Subcutaneous abdominal adipose tissue (tissue), 5 donors: ENCODE data around the gene OR6C1.

Experiments
- H3K27ac ChIP-seq: one replicate; pipeline ENCODE4 v1.7.0; 2013; ENCODE audit warnings: low read depth, mild to moderate bottlenecking, inconsistent platforms, low read length, moderate library complexity
- H3K27me3 ChIP-seq, 5 donors: one replicate each; pipeline ENCODE4 v1.7.0; 2013; ENCODE audit warnings: low read length in 5 of 5, inconsistent platforms in 1 of 5; ENCODE audit not compliant: control insufficient read depth in 5 of 5, insufficient read depth in 4 of 5
- H3K36me3 ChIP-seq, 5 donors: one replicate each; pipeline ENCODE4 v1.7.0; 2013; ENCODE audit warnings: low read length in 5 of 5; ENCODE audit not compliant: control insufficient read depth in 5 of 5, insufficient read depth in 5 of 5
- H3K4me1 ChIP-seq, 5 donors: one replicate each; pipeline ENCODE4 v1.7.0; 2013; ENCODE audit warnings: low read length in 5 of 5, mild to moderate bottlenecking in 3 of 5, moderate library complexity in 1 of 5; ENCODE audit not compliant: control insufficient read depth in 5 of 5, insufficient read depth in 5 of 5
- H3K4me3 ChIP-seq, 5 donors: one replicate each; pipeline ENCODE4 v1.7.0; 2013; ENCODE audit warnings: low read length in 5 of 5, low read depth in 1 of 5
- H3K9ac ChIP-seq, 5 donors: one replicate each; pipeline ENCODE4 v1.7.0; 2013; ENCODE audit warnings: low read length in 5 of 5, mild to moderate bottlenecking in 4 of 5, moderate library complexity in 3 of 5
- H3K9me3 ChIP-seq, 5 donors: one replicate each; pipeline ENCODE4 v1.7.0; 2013; ENCODE audit warnings: low read length in 5 of 5; ENCODE audit not compliant: control insufficient read depth in 5 of 5
- donor health status: healthy.
- donor health status: healthy.
- donor health status: healthy.
- donor health status: healthy.
- donor health status: healthy.

The OR6C1 gene

GRCh38 chr12:55365086-55365485, 50.9 kb downstream of the OR6C1 start:
- Histone ChIP-seq H3K4me3 (no peak overlapping the region), H3K4me1 (no peaks in the 10 kb centered on the region), H3K9ac (no peak overlapping the region), H3K9me3 (no peaks in the 10 kb centered on the region), H3K27me3 (no peaks in the 10 kb centered on the region), H3K36me3 (no peaks in the 10 kb centered on the region), H3K27ac (no peak overlapping the region)
